DMS153 (cell line): ENCODE data around the gene TRIO.

Experiments used
- DNase-seq: peaks from one replicate; lab custom pipeline; 2025; lab: John Stamatoyannopoulos, UW

The TRIO gene

DNA sequence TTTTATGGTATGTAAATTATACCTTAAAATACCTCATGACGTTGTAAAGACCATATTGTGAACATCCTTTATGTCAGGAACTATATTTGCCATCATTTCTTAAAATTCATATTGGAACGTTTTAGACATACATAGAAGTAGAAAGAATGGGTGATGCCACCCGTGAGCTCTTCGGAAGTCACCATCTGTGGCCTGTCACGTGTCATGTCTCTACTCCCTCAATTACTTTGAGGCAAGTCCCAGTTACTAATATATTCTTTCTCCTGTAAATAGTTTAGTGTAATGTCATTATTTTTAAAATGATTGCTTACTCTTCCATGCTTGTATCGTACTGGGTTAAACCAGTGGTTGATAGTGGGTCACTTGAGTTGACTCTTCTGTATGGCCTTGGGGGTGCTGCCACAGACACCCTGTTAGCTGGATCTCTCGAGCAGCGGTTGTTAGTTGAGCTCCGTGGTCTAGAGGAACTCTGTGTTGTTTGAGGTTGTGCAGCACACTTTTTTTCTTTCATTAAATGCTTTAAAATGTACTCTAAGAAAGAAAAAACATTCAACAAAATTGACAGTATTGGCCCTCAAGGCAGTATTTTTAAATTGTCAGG lies 66.2 kb downstream of the TRIO start:
- no peak for DNase-seq

- no peak for DNase-seq
Observed at GRCh38 chr5:14209836-14210235, 66.7 kb downstream of the TRIO start.

- no peak for DNase-seq
Observed at GRCh38 chr5:14210729-14211128, 67.6 kb downstream of the TRIO start.

DNA sequence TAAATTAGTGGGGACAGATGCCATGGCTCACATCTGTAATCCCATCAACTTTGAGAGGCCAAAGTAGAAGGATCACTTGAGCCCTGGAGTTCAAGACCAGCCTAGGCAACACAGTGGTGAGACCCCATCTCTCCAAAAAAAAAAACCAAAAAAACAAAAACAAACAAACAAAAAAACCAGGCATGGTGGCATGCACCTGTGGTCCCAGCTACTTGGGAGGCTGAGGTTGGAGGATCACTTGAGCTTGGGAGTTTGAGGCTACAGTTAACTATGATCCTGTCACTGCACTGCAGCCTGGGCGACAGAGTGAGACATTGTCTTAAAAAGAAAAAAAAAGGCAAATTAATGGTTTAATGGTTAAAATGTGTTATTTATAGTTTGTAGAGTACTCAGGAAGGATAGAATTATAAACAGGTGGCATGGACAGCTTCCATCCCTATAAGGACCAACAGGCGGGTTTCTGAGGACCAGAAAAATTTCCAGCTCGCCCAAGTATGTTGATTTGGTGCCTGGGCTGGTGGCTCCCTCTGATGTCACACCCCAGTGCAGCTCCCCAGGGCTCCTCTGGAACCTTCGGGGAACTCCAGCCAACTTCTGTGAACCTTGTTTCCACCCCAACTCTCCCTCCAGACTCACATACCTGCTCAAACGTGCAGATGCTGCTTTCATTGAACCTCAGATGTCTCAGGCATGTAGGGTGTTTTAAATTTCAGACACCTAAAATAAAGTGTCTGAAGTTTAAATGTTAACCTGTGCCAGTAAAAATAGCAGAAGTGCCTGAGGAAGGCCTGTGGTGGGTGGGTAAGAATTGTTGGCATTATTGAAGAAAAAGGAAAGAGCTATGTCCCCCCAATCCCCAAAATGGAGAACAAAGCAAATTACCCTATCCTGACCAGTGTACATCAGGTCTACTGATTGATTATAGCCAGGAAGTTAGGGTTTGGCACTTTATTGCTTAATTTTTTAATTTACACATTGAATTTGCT lies 69.0 kb downstream of the TRIO start:
- DNase-seq = no peak

- no peak for DNase-seq
Observed at GRCh38 chr5:14212838-14213237, 69.7 kb downstream of the TRIO start.

DNA sequence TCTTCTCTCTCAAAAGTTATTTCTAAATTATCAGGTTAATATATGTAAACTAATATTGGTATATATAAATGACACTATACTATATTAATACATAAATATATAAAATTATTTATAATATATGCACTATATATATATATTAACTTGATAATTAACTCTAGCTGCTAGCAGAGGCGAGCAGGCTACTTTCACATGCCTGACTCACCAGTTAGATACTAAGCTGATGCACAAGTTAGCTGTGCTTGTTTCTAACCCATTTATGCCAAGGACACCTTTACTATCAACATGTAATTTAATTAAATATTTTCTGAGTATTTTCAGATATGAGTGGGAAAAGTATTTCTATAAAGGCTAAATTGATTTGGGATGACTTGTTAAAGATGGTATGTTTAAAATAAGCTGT lies 70.1 kb downstream of the TRIO start:
- no peak for DNase-seq

DNA sequence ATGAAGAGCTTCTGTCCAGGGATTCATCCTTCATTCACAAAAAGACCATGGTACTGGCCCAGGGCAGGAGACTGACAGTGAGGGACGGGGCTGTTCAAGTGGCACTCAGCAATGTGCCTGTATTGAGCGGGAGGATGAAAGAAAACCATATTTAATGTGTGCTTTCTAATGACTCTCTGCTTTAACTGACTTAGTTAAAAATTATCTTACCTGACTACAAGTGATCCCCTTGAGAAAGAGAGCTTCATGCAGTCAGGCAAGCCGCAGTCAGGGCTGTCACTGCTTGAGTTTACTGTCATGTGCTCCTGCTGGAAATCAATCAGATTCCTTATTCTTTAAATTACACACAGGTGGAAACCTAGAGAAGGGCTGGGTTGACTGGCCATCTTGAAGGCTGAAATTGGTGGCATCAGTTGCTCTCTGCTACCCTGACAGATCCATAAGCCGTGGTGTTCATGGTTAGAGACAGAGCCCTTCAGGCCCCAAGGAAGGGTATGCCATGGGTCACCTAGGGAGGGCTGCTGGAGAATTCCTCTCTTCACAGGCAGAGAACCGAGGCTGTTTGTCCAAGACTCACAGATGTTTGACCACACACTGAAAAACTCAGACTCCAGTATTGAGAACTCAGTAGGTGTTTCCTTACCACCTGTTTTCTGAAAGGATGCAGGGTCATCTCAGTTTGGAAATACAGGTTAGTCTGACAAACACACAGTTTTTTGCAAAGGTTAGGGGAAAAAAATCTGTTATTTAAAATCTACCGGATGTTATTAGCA lies 70.9 kb downstream of the TRIO start:
- no peak for DNase-seq

DNA sequence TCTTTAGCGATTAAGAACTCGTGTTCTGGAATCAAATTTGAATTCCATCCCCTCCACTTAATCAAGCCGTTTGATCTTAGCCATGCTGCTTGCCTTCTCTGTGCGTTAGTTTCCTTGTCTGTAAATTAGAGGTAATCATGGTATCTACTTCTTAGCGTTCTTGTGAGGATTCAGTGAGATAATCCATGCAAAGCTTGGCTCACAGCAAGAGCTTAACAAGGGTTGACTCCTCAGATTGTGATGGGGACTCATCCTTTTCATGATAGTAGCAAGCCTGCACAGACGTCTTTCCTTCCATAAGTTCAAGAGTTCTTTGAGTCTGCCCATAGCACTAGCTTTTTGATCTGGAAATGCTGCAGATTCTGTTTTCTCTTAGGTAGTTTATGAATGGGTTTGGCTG lies 72.8 kb downstream of the TRIO start:
- DNase-seq = no peak

DNA sequence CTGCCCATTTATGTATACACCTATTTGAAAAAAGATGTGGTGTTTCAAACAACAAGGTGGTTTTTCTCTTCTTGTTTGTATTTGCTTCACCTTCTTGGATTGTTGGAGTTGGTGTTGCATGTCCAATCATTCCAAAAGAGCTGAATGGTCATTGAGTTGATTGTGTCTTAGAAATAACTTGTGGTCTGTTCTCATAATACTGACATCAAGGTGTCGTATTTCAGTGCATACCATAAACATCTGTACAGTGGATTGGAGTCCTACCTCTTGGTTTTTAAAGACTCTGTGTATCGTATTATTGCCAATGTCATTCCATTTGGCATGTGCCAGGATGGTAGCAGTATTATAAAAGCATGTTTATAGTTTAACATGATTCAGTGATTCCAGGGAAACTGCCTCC lies 73.2 kb downstream of the TRIO start:
- DNase-seq = no peak

DNA sequence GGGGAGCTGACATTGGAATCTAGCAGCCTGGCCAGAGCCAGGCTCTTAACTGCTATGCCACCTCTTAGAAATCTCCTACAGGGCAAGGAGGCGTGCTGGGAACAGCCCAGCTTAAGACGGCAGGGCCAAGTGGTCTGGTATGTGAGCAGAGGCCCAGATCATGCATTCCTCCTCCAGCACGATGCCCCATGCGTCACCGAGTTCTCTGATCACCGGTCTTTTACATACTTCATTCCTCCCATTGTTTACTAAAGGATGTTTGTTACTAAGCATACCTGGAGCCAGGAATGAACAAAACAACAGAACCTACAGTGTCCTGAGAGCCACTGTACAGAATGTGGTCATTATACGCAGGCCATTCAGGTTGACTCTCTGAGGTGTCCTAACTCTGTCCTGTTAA lies 73.8 kb downstream of the TRIO start:
- DNase-seq = no peak

GRCh38 chr5:14217587-14217986 lies 74.4 kb downstream of the TRIO start:
- DNase-seq = no peak

- no peak for DNase-seq
Observed at GRCh38 chr5:14218011-14218410, 74.9 kb downstream of the TRIO start.

DNA sequence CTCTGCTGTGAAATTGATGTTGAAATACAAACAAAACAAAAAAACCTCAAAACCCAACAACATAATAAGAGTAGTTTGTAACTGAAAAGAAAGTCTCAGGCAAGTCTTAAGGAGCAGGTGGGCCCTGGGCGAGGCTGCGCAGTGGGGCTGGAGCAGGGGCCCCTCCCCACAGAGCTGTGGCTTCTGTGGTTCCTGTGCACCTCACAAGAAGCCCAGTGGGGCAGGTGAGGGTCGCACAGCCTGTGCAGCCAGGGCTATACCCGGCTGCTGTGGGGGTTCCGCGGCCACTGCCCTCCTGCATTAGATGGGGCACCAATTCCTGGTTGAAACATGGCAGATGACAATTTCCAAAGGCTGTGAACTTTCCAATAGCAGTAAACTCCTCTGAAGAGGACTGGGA lies 75.3 kb downstream of the TRIO start:
- no peak for DNase-seq

GRCh38 chr5:14218897-14219573 lies 75.9 kb downstream of the TRIO start:
- DNase-seq = no peak

GRCh38 chr5:14219800-14220512 lies 76.8 kb downstream of the TRIO start:
- no peak for DNase-seq

DNA sequence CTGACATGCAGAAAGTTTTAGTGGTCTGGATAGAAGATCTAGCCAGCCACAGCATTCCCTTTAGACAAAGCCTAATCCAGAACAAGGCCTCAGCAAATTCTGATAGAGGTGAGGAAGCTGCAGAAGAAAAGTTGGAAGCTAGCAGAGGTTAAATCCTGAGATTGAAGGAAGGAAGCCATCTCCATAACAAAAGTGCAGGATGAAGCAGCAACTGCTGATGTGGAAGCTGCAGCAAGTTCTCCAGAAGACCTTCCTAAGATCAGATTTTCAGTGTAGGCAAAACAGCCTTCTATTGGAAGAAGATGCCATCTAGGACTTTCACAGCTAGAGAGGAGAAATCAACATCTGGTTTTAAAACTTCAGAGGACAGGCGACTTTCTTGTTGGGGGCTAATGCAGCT lies 77.5 kb downstream of the TRIO start:
- DNase-seq = no peak

DNA sequence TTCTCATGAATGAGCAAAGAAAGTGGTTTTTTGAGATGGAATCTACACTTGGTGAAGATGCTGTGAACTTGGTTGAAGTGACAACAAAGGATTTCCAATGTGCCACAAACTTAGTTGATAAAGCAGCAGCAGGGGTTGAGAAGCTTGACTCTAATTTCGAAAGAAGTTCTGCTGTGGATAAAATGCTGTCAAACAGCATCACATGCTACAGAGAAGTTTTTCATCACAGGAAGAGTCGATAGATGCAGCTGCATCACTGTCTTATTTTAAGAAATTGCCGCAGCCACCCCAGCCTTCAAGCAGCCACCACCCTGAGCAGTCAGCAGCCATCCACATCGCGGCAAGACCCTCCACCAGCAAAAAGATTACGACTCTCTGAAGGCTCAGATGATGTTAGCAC lies 78.6 kb downstream of the TRIO start:
- DNase-seq = no peak

DNA sequence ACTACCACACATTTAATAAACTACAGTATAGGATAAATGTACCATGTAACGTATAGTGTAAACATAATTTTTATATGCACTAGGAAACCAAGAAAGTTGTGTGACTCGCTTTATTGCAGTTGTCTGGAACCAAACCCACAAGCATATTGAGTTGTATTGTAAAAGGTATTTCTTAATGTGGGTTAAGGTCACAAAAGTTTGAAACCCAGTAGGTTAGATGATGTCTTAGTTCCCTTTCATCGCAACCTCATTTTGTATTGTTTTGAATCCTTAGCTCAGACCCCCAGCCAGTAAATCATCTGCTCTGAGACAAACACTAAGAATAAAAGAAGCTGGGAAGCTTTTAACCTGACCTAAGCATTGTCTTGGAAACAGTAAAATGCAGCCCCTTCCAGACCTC lies 79.1 kb downstream of the TRIO start:
- no peak for DNase-seq

DNA sequence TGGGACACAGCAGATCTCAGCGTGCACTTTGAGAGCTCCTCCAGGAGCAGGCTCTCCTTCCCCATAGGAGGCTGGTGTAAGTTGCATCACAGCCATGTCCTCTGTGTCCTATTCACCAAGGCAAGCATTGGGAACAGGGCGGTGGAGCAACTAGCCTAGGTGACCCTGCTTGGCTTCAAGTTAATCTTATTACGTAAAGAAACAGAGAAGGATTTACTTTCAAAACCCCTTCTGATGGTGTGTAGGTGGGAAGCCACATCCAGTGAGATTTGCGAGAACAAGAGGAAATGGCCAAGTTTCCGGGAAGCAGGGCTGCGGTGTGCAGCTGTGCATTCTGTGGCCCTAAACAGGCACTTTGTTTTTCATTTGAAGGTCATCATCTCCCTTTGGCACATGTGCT lies 80.2 kb downstream of the TRIO start:
- no peak for DNase-seq

GRCh38 chr5:14225173-14225834 lies 82.2 kb downstream of the TRIO start:
- DNase-seq = no peak

GRCh38 chr5:14226149-14226548 lies 83.0 kb downstream of the TRIO start:
- DNase-seq = no peak
